Measurements from ENCODE around the gene COL24A1. TPM values are rescaled to one million over a fixed set of nuclear protein-coding genes. Genes with fewer than 3 reads are reported as not detected.

COL24A1 gene
- total RNA-seq, 1 experiment from 2014 or later: 0.07 TPM

GRCh38 chr1:85707990-85708828 lies 448.4 kb downstream of the COL24A1 start, which contains the start of gene ZNHIT6:
TSS of gene ZNHIT6 (minus strand) at chr1:85708433. CDS start at chr1:85708284, 149 bp downstream.
- Histone ChIP-seq H4K20me1 (ENCODE audit: low read length) (peaks cover 5% of the 10 kb centered on the region; the same call in 1 of the 2 replicates), H3K9me3 (ENCODE audit: low read length) (peaks cover under 1% of the 10 kb centered on the region; the same call in 1 of the 2 replicates), H3F3A (ENCODE audit: low read length, unreplicated experiment) (no peaks in the 10 kb centered on the region), H3K4me1 (ENCODE audit: insufficient read depth, low read length) (peaks cover 22% of the 10 kb centered on the region), H3K27ac (ENCODE audit: low read length) (peak within 1 kb of the TSS; percentile 69), H3K4me2 (ENCODE audit: low read length) (peak within 1 kb of the TSS; percentile 90), H3K9me2 (replicated peaks; ENCODE audit: low read length) (no peaks in the 10 kb centered on the region), H3K36me3 (ENCODE audit: low read depth, low read length) (peaks cover 25% of the 10 kb centered on the region; the same call in 1 of the 2 replicates), H3K79me2 (ENCODE audit: low read length) (peaks cover 49% of the 10 kb centered on the region), H3K27me3 (ENCODE audit: low read length) (no peaks in the 10 kb centered on the region), H3K4me3 (ENCODE audit: low read length) (peak within 1 kb of the TSS; percentile 92), H3K9ac (ENCODE audit: low read length) (peak within 1 kb of the TSS; percentile 81), H2AFZ (ENCODE audit: low read length) (peak within 1 kb of the TSS; percentile 75)
- intact Hi-C loops (cut with micrococcal nuclease): loop anchor here (1.0 to 5.0 kb wide), 5 partner anchors 54 to 176 kb away; partner anchors contain the start of gene CCN1
- TF ChIP-seq EZH2phosphoT487 (IDR thresholded peaks at IDR 0.05; ENCODE audit: borderline replicate concordance, low read length) (no peak), CTCF (conservative IDR thresholded peaks at IDR 0.05; ENCODE audit: low read depth, low read length) (peak; percentile 55), EZH2 (IDR thresholded peaks at IDR 0.05; ENCODE audit: low read length, unreplicated experiment) (no peak)
- POLR2A ChIA-PET (ENCODE audit: unreplicated experiment): interaction anchor here (0.5 to 1.0 kb wide), 10 partner anchors 23 to 985 kb away, joined by 4 to 16 read pairs (median 5); no protein-coding TSS in a partner anchor
- TSS peak; percentile 76 for BruUV-seq (replicated peaks)
- peak; percentile 97 for DNase-seq
- CTCF ChIA-PET: interaction anchor here (0.6 to 1.4 kb wide), 8 partner anchors 12 to 204 kb away, joined by 3 to 20 read pairs (median 4); no protein-coding TSS in a partner anchor
- peak; percentile 90 for ATAC-seq

- TSS peak; percentile 21 for BruUV-seq (replicated peaks)
- H3K9me2 ChIP-seq (replicated peaks; ENCODE audit: low read length): no peaks in the 10 kb centered on the region
- ChIA-PET CTCF (interaction anchor here (0.8 to 1.4 kb wide), 3 partner anchors 15 to 142 kb away, joined by 4 to 20 read pairs (median 5); no protein-coding TSS in a partner anchor), POLR2A (ENCODE audit: unreplicated experiment) (interaction anchor here (0.5 to 1.0 kb wide), 2 partner anchors 22 to 79 kb away, joined by 5 to 6 read pairs; no protein-coding TSS in a partner anchor)
- peaks cover 5% of the 10 kb centered on the region; the same call in 1 of the 2 replicates for H4K20me1 ChIP-seq (ENCODE audit: low read length)
- peaks cover 24% of the 10 kb centered on the region for H3K4me1 ChIP-seq (ENCODE audit: insufficient read depth, low read length)
- intact Hi-C loops (cut with micrococcal nuclease): loop anchor here (5.0 kb wide), 1 partner anchor 125 kb away; the partner anchor contains the start of gene CCN1
- TF ChIP-seq CTCF (conservative IDR thresholded peaks at IDR 0.05; ENCODE audit: low read depth, low read length): no peak
- no peak for TF ChIP-seq EZH2 (IDR thresholded peaks at IDR 0.05; ENCODE audit: low read length, unreplicated experiment)
- no peak for TF ChIP-seq EZH2phosphoT487 (IDR thresholded peaks at IDR 0.05; ENCODE audit: borderline replicate concordance, low read length)
- no peak for ATAC-seq
- peak overlapping the region; percentile 81 for H3K9ac ChIP-seq (ENCODE audit: low read length)
- H3K36me3 ChIP-seq (ENCODE audit: low read depth, low read length): peaks cover 33% of the 10 kb centered on the region
- no peak for DNase-seq
- H3K9me3 ChIP-seq (ENCODE audit: low read length): no peaks in the 10 kb centered on the region
- peak overlapping the region; percentile 92 for H3K4me3 ChIP-seq (ENCODE audit: low read length)
- peak overlapping the region; percentile 75 for H2AFZ ChIP-seq (ENCODE audit: low read length)
- H3K27me3 ChIP-seq (ENCODE audit: low read length): no peaks in the 10 kb centered on the region
- no peaks in the 10 kb centered on the region for H3F3A ChIP-seq (ENCODE audit: low read length, unreplicated experiment)
- H3K4me2 ChIP-seq (ENCODE audit: low read length): peak overlapping the region; percentile 90
- peaks cover 56% of the 10 kb centered on the region for H3K79me2 ChIP-seq (ENCODE audit: low read length)
- peak overlapping the region; percentile 69 for H3K27ac ChIP-seq (ENCODE audit: low read length)
Measured at GRCh38 chr1:85707267-85707989, 449.1 kb downstream of the COL24A1 start.
